ENCODE measurements around the gene EIF3I.

The EIF3I gene

GRCh38 chr1:32221980-32222755, at the start of gene EIF3I, which contains the start of gene TMEM234:
Gene EIF3I (plus strand): TSS chr1:32222407. CDS start chr1:32222442, 35 bp downstream.
Gene TMEM234 (minus strand): TSS chr1:32222353. CDS start chr1:32222322, 31 bp downstream.
- DNase-seq (ENCODE audit: low spot score) = peak; percentile 94

GRCh38 chr1:32172621-32173245, 49.5 kb upstream of the EIF3I start:
- no peak for DNase-seq (ENCODE audit: low spot score)

GRCh38 chr1:32178380-32179192, 43.6 kb upstream of the EIF3I start:
- DNase-seq (ENCODE audit: low spot score) = no peak

GRCh38 chr1:32179193-32179442, 43.1 kb upstream of the EIF3I start:
- no peak for DNase-seq (ENCODE audit: low spot score)

- DNase-seq (ENCODE audit: low spot score) = peak; percentile 89
These were observed 42.6 kb upstream of the EIF3I start, which contains the start of gene TXLNA for GRCh38 chr1:32179443-32180185. Gene TXLNA (plus strand): TSS chr1:32179675. CDS start chr1:32180346, 671 bp downstream.

- peak; percentile 49 for DNase-seq (ENCODE audit: low spot score)
These were observed 41.8 kb upstream of the EIF3I start for GRCh38 chr1:32180186-32181060.

GRCh38 chr1:32181065-32181464, 41.1 kb upstream of the EIF3I start:
- DNase-seq (ENCODE audit: low spot score) = no peak

- no peak for DNase-seq (ENCODE audit: low spot score)
These were observed 40.6 kb upstream of the EIF3I start for GRCh38 chr1:32181563-32181962.

GRCh38 chr1:32182060-32182459, 40.1 kb upstream of the EIF3I start:
- no peak for DNase-seq (ENCODE audit: low spot score)

GRCh38 chr1:32184650-32185049, 37.6 kb upstream of the EIF3I start:
- DNase-seq (ENCODE audit: low spot score) = no peak

- DNase-seq (ENCODE audit: low spot score) = no peak
These were observed 36.1 kb upstream of the EIF3I start for GRCh38 chr1:32186077-32186476.

- DNase-seq (ENCODE audit: low spot score) = no peak
These were observed 35.7 kb upstream of the EIF3I start for GRCh38 chr1:32186491-32186890.

- no peak for DNase-seq (ENCODE audit: low spot score)
These were observed 34.4 kb upstream of the EIF3I start for GRCh38 chr1:32187850-32188249.

GRCh38 chr1:32192220-32192948, 29.8 kb upstream of the EIF3I start:
- no peak for DNase-seq (ENCODE audit: low spot score)

GRCh38 chr1:32194984-32195383, 27.2 kb upstream of the EIF3I start:
- no peak for DNase-seq (ENCODE audit: low spot score)

GRCh38 chr1:32195531-32195930, 26.7 kb upstream of the EIF3I start:
- DNase-seq (ENCODE audit: low spot score) = no peak

GRCh38 chr1:32195972-32196823, 26.0 kb upstream of the EIF3I start:
- no peak for DNase-seq (ENCODE audit: low spot score)

GRCh38 chr1:32197074-32197473, 25.1 kb upstream of the EIF3I start:
- DNase-seq (ENCODE audit: low spot score) = no peak

GRCh38 chr1:32197837-32198236, 24.4 kb upstream of the EIF3I start:
- no peak for DNase-seq (ENCODE audit: low spot score)

Measured in NAMALWA (cell line).